ENCODE data around the gene RASSF6. TPM values are rescaled to one million over a fixed set of nuclear protein-coding genes. Genes with fewer than 3 reads are reported as not detected.

Gene RASSF6
- total RNA-seq, result not detected in 2 replicates

GRCh38 chr4:73620115-73620792 lies at the start of gene RASSF6:
Gene RASSF6, minus strand, starts transcription at chr4:73620436. Its CDS starts 8,641 bp downstream, at chr4:73611795.

Other genes with a start within 250 kb of the RASSF6 start
- gene ALB, start 216.1 kb downstream of the RASSF6 start, total RNA-seq, result not detected in 2 replicates
- 1.0 TPM in 1 of 2 replicates, not detected in the other for gene AFP, start 184.2 kb downstream of the RASSF6 start, total RNA-seq
- gene AFM, start 138.7 kb downstream of the RASSF6 start, total RNA-seq, result not detected in 2 replicates
- 97.9 and 130 TPM in 2 replicates for gene CXCL8, start 120.1 kb upstream of the RASSF6 start, total RNA-seq
- 1.2 and 1.3 TPM in 2 replicates for gene CXCL6, start 216.2 kb upstream of the RASSF6 start, total RNA-seq
- gene PF4V1, start 232.9 kb upstream of the RASSF6 start, total RNA-seq, result not detected in 2 replicates
- gene CXCL1, start 249.0 kb upstream of the RASSF6 start, total RNA-seq, result 19.2 and 33.4 TPM in 2 replicates